Glomerular visceral epithelial cell (primary cell): ENCODE measurements around the gene ZFP91.

Experiments
- DNase-seq: peaks from one replicate; pipeline ENCODE4 v3.0.0-alpha.2; 2016; ENCODE audit errors: extremely low spot score

The ZFP91 gene

GRCh38 chr11:58631378-58631777, 52.5 kb downstream of the ZFP91 start:
- no peak for DNase-seq

- no peak for DNase-seq
Measured at GRCh38 chr11:58632510-58632909, 53.6 kb downstream of the ZFP91 start.

GRCh38 chr11:58636587-58636986, 57.7 kb downstream of the ZFP91 start:
- no peak for DNase-seq

GRCh38 chr11:58637371-58637770, 58.5 kb downstream of the ZFP91 start:
- DNase-seq, result no peak

- no peak for DNase-seq
Measured at GRCh38 chr11:58639103-58639502, 60.2 kb downstream of the ZFP91 start.

- no peak for DNase-seq
Measured at GRCh38 chr11:58639669-58640068, 60.8 kb downstream of the ZFP91 start.

- no peak for DNase-seq
Measured at GRCh38 chr11:58640386-58641023, 61.6 kb downstream of the ZFP91 start.

- no peak for DNase-seq
Measured at GRCh38 chr11:58641341-58641740, 62.5 kb downstream of the ZFP91 start.

GRCh38 chr11:58641803-58642581, 63.1 kb downstream of the ZFP91 start:
- no peak for DNase-seq

GRCh38 chr11:58645854-58646253, 67.0 kb downstream of the ZFP91 start:
- DNase-seq, result no peak

- DNase-seq, result no peak
Measured at GRCh38 chr11:58647141-58647699, 68.4 kb downstream of the ZFP91 start.

- DNase-seq, result no peak
Measured at GRCh38 chr11:58647866-58648265, 69.0 kb downstream of the ZFP91 start.

- no peak for DNase-seq
Measured at GRCh38 chr11:58649623-58650022, 70.8 kb downstream of the ZFP91 start.

- DNase-seq, result no peak
Measured at GRCh38 chr11:58650496-58650895, 71.6 kb downstream of the ZFP91 start.

GRCh38 chr11:58652726-58653280, 73.9 kb downstream of the ZFP91 start:
- DNase-seq, result no peak

- peak; percentile 73 for DNase-seq
Measured at GRCh38 chr11:58654079-58654907, 75.4 kb downstream of the ZFP91 start.

GRCh38 chr11:58654908-58655296, 76.0 kb downstream of the ZFP91 start:
- no peak for DNase-seq

GRCh38 chr11:58656348-58656747, 77.5 kb downstream of the ZFP91 start:
- DNase-seq, result no peak

GRCh38 chr11:58658623-58659022, 79.8 kb downstream of the ZFP91 start:
- DNase-seq, result no peak

GRCh38 chr11:58659404-58659803, 80.5 kb downstream of the ZFP91 start:
- no peak for DNase-seq

- DNase-seq, result no peak
Measured at GRCh38 chr11:58659910-58660570, 81.2 kb downstream of the ZFP91 start.
